Spinal cord (tissue), 10 donors: ENCODE results near the gene POLRMT. TPM values are rescaled to one million over a fixed set of nuclear protein-coding genes. Genes with fewer than 3 reads are reported as not detected.

Source experiments
- DNase-seq, 6 donors: peaks; one replicate each; pipeline versions ENCODE4 v3.0.0 to v3.0.0-alpha.2; 2013 to 2015; ENCODE audit warnings: low spot score in 6 of 6, low read depth in 4 of 6
- H3K27ac ChIP-seq: one replicate; pipeline ENCODE4 v1.5.1; 2013; ENCODE audit warnings: low read depth, low read length, control low read depth
- H3K27me3 ChIP-seq: one replicate; pipeline ENCODE4 v1.6.1; 2013; ENCODE audit warnings: low read length; ENCODE audit not compliant: control insufficient read depth, insufficient read depth
- H3K36me3 ChIP-seq: one replicate; pipeline ENCODE4 v1.6.1; 2013; ENCODE audit warnings: low read length; ENCODE audit not compliant: control insufficient read depth, insufficient read depth
- H3K4me1 ChIP-seq: one replicate; pipeline ENCODE4 v1.6.1; 2013; ENCODE audit warnings: low read length; ENCODE audit not compliant: control insufficient read depth, insufficient read depth
- H3K4me3 ChIP-seq: one replicate; pipeline ENCODE4 v1.5.1; 2013; ENCODE audit warnings: low read depth, low read length, control low read depth
- H3K9me3 ChIP-seq: one replicate; pipeline ENCODE4 v1.6.1; 2013; ENCODE audit warnings: low read length; ENCODE audit not compliant: control insufficient read depth, insufficient read depth
- WGBS: methylation state at CpG from one replicate; pipeline ENCODE4 v1.1.5; 2013; ENCODE audit warnings: missing lambda C conversion rate; ENCODE audit not compliant: insufficient coverage; 5-methylcytosine and 5-hydroxymethylcytosine counted together
- long read RNA-seq, 4 donors: transcript quantifications; one replicate each; lab custom pipeline, GENCODE V29; 2026
- polyA plus RNA-seq, 2 donors: library from polyadenylated mRNA; unstranded; fragments of 120-200 nt; gene quantifications; one replicate each; pipeline ENCODE4 v1.2.1, GENCODE V29; 2013; ENCODE audit not compliant: insufficient read length in 2 of 2
- total RNA-seq, 2 donors: library from RNA; depleted of rRNA in 1 of 2; stranded (reverse); fragments of 120-200 nt in 1 of 2; fragments of >200 nt in 1 of 2; gene quantifications; one replicate each; pipeline versions ENCODE4 v1.2.3 to v1.2.4, GENCODE V29; 2013 to 2014
- donor health status: healthy.

The POLRMT gene
- total RNA-seq (10 to 100 TPM; 11.8 to 40.8 TPM), polyA plus RNA-seq (10 to 100 TPM; 51.6 to 54.2 TPM)
- long read RNA-seq, donor 1, partial matches to known transcripts, result 58 of 73 reads
- long read RNA-seq, donor 1, other reads (novel, unspliced or antisense), result 10 of 73 reads
- long read RNA-seq, donor 2, result 0 reads
- long read RNA-seq, donor 3, partial matches to known transcripts, result 26 of 27 reads
- long read RNA-seq, donor 3, other reads (novel, unspliced or antisense), result 0 of 27 reads
- long read RNA-seq, donor 4, partial matches to known transcripts, result 0 of 3 reads
- long read RNA-seq, donor 4, other reads (novel, unspliced or antisense), result 0 of 3 reads

GRCh38 chr19:633068-633785, at the start of gene POLRMT:
Gene POLRMT, minus strand, starts transcription at chr19:633537. Its CDS starts 25 bp downstream, at chr19:633512.
- peak; percentile 91 to 99 (median 97) for DNase-seq
- Histone ChIP-seq H3K27me3 (no peaks in the 10 kb centered on the region), H3K9me3 (no peaks in the 10 kb centered on the region), H3K4me1 (peaks cover 26% of the 10 kb centered on the region), H3K27ac (no peak within 1 kb of the TSS), H3K4me3 (peak within 1 kb of the TSS; percentile 66), H3K36me3 (peaks cover 43% of the 10 kb centered on the region)
- WGBS, result 0% methylated on average over 67 of the region's 67 CpGs

GRCh38 chr19:682678-683320, 49.5 kb upstream of the POLRMT start:
- Histone ChIP-seq H3K9me3 (no peaks in the 10 kb centered on the region), H3K27ac (no peak overlapping the region), H3K27me3 (no peaks in the 10 kb centered on the region), H3K4me3 (no peak overlapping the region), H3K36me3 (peaks cover 18% of the 10 kb centered on the region), H3K4me1 (peaks cover 29% of the 10 kb centered on the region)
- no peak for DNase-seq
- WGBS, result 87% methylated on average over 22 of the region's 25 CpGs

- Histone ChIP-seq H3K27me3 (peaks cover 7% of the 10 kb centered on the region), H3K36me3 (peaks cover 20% of the 10 kb centered on the region), H3K4me1 (peaks cover 42% of the 10 kb centered on the region), H3K9me3 (no peaks in the 10 kb centered on the region), H3K27ac (peak overlapping the region; percentile 94), H3K4me3 (peak overlapping the region; percentile 67)
- DNase-seq, result no peak
- WGBS, result 63% methylated on average over 36 of the region's 54 CpGs
Observed at GRCh38 chr19:681029-682019, 48.0 kb upstream of the POLRMT start.

GRCh38 chr19:680287-681028, 47.1 kb upstream of the POLRMT start:
- peak overlapping the region; percentile 94 for H3K27ac ChIP-seq
- peaks cover 20% of the 10 kb centered on the region for H3K36me3 ChIP-seq
- H3K4me1 ChIP-seq, result peaks cover 49% of the 10 kb centered on the region
- H3K27me3 ChIP-seq, result peaks cover 13% of the 10 kb centered on the region
- WGBS, result under 1% methylated on average over 66 of the region's 70 CpGs
- peak; percentile 77 to 99 (median 96) for DNase-seq
- H3K4me3 ChIP-seq, result peak overlapping the region; percentile 67
- no peaks in the 10 kb centered on the region for H3K9me3 ChIP-seq

GRCh38 chr19:679418-680286, 46.3 kb upstream of the POLRMT start:
- peak in 2 of 6 donors; percentile 74 to 78 for DNase-seq
- Histone ChIP-seq H3K4me3 (peak overlapping the region; percentile 54), H3K27me3 (peaks cover 18% of the 10 kb centered on the region), H3K4me1 (peaks cover 57% of the 10 kb centered on the region), H3K36me3 (peaks cover 20% of the 10 kb centered on the region), H3K9me3 (no peaks in the 10 kb centered on the region), H3K27ac (peak overlapping the region; percentile 76)
- 3% methylated on average over 66 of the region's 69 CpGs for WGBS

GRCh38 chr19:678791-679388, 45.6 kb upstream of the POLRMT start:
- Histone ChIP-seq H3K36me3 (peaks cover 20% of the 10 kb centered on the region), H3K4me3 (peak overlapping the region; percentile 54), H3K27me3 (peaks cover 18% of the 10 kb centered on the region), H3K27ac (peak overlapping the region; percentile 76), H3K4me1 (peaks cover 64% of the 10 kb centered on the region), H3K9me3 (no peaks in the 10 kb centered on the region)
- DNase-seq, result no peak
- WGBS, result 89% methylated on average over 15 of the region's 16 CpGs

- no peak for DNase-seq
- Histone ChIP-seq H3K36me3 (peaks cover 16% of the 10 kb centered on the region), H3K27ac (no peak overlapping the region), H3K4me3 (no peak overlapping the region), H3K4me1 (peaks cover 69% of the 10 kb centered on the region), H3K27me3 (peaks cover 18% of the 10 kb centered on the region), H3K9me3 (no peaks in the 10 kb centered on the region)
- 69% methylated on average over 20 of the region's 22 CpGs for WGBS
Observed at GRCh38 chr19:677601-678436, 44.5 kb upstream of the POLRMT start.
